Gastroesophageal sphincter (tissue), 4 donors: Measurements from ENCODE around the gene TP63. TPM values are rescaled to one million over a fixed set of nuclear protein-coding genes. Genes with fewer than 3 reads are reported as not detected.

ENCODE experiments used
- ATAC-seq: fragments of 150-250 bp; one replicate; pipeline ENCODE4 v1.9.1; 2016; ENCODE audit warnings: mild to moderate bottlenecking, moderate library complexity
- H3K27ac ChIP-seq, 4 donors: fragments of 200-600 bp; sonication (generic) in 3 of 4; 1 replicate in 3 of 4; 2 replicates in 1 of 4; pipeline ENCODE4 v1.5.1; 2016 to 2019
- H3K27me3 ChIP-seq: fragments of 200-600 bp; sonication (generic); one replicate; pipeline ENCODE4 v1.5.1; 2019
- H3K36me3 ChIP-seq, 2 donors: fragments of 200-600 bp; sonication (generic); one replicate each; pipeline ENCODE4 v1.5.1; 2019; ENCODE audit warnings: control low read depth in 1 of 2
- H3K4me1 ChIP-seq, 3 donors: fragments of 200-600 bp; sonication (generic); 1 replicate in 2 of 3; 2 replicates in 1 of 3; pipeline ENCODE4 v1.5.1; 2016 to 2019; ENCODE audit warnings: control low read depth in 2 of 3
- H3K4me3 ChIP-seq, 2 donors: fragments of 200-600 bp; sonication (generic); one replicate each; pipeline ENCODE4 v1.5.1; 2019; ENCODE audit warnings: mild to moderate bottlenecking in 1 of 2, moderate library complexity in 1 of 2
- H3K9me3 ChIP-seq, 3 donors: fragments of 200-600 bp; sonication (generic); one replicate each; pipeline ENCODE4 v1.5.1; 2017 to 2019; ENCODE audit warnings: control low read depth in 2 of 3
- EP300 ChIP-seq: sonication (generic); formaldehyde crosslinking; IDR thresholded peaks from one replicate; pipeline ENCODE4 v1.6.1; 2017; ENCODE audit warnings: antibody characterized with exemption, mild to moderate bottlenecking
- POLR2A ChIP-seq, 2 donors: fragments of 450-650 bp; IDR thresholded peaks; one replicate each; pipeline ENCODE4 v1.6.1; 2017; ENCODE audit warnings: antibody characterized with exemption in 2 of 2, mild to moderate bottlenecking in 2 of 2, moderate library complexity in 1 of 2
- POLR2AphosphoS5 ChIP-seq: sonication (generic); formaldehyde crosslinking; IDR thresholded peaks from one replicate; pipeline ENCODE4 v1.6.1; 2017; ENCODE audit warnings: antibody characterized with exemption
- WGBS, 2 donors: methylation state at CpG; one replicate each; pipeline ENCODE4 v1.1.5; 2018; ENCODE audit warnings: low coverage in 1 of 2; 5-methylcytosine and 5-hydroxymethylcytosine counted together
- total RNA-seq, 4 donors: library from RNA; depleted of rRNA; stranded (reverse); fragments of >200 nt; gene quantifications; one replicate each; pipeline ENCODE4 v1.1.0, GENCODE V29; 2016
- TF ChIP-seq, protein P1 (sequence below), 4 experiments: fragments of 200-600 bp in 2 of 4; fragments of 450-650 bp in 2 of 4; sonication (generic) in 1 of 4; IDR thresholded peaks; one replicate each; pipeline ENCODE4 v1.5.1; 2017 to 2019; ENCODE audit warnings: antibody characterized with exemption in 4 of 4, mild to moderate bottlenecking in 2 of 4, moderate library complexity in 2 of 4

The TP63 gene
- total RNA-seq, 4 donors from 2014 or later: 0.13 to 7.4 (median 3.4) TPM; not detected in 1

DNA sequence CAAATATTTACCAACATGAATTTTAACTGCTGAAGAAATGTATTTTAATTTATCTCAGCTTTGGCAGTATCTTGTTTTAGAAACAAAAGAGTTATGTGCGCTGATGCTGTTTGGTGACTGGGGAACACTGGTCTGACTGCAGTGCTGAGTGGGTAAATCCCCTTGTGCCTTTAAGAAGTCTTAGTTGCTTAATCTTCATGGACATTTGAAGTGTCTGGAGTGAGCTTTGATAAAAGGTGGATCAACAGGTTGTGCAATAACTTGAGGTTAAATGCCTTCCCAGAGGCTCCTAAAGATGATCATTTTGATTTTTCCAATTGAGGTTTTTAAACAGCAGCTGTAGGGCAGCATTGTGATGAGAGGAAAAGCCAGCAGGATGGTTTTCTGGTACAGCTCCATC is 68.7 kb downstream of the TP63 start:
- WGBS, 2 donors: 100% methylated on average over 1 of the region's 1 CpG
- Histone ChIP-seq H3K4me1 (no peaks in the 10 kb centered on the region), H3K36me3 (no peaks in the 10 kb centered on the region), H3K4me3 (no peak overlapping the region), H3K27me3 (no peaks in the 10 kb centered on the region), H3K27ac (no peak overlapping the region), H3K9me3 (no peaks in the 10 kb centered on the region)
- TF ChIP-seq EP300: no peak
- TF ChIP-seq, protein P1, sequence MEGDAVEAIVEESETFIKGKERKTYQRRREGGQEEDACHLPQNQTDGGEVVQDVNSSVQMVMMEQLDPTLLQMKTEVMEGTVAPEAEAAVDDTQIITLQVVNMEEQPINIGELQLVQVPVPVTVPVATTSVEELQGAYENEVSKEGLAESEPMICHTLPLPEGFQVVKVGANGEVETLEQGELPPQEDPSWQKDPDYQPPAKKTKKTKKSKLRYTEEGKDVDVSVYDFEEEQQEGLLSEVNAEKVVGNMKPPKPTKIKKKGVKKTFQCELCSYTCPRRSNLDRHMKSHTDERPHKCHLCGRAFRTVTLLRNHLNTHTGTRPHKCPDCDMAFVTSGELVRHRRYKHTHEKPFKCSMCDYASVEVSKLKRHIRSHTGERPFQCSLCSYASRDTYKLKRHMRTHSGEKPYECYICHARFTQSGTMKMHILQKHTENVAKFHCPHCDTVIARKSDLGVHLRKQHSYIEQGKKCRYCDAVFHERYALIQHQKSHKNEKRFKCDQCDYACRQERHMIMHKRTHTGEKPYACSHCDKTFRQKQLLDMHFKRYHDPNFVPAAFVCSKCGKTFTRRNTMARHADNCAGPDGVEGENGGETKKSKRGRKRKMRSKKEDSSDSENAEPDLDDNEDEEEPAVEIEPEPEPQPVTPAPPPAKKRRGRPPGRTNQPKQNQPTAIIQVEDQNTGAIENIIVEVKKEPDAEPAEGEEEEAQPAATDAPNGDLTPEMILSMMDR (IDR thresholded peaks at IDR 0.05): no peak
- no peak for TF ChIP-seq POLR2AphosphoS5
- no peak for TF ChIP-seq POLR2A (IDR thresholded peaks at IDR 0.05)
- no peak for ATAC-seq

DNA sequence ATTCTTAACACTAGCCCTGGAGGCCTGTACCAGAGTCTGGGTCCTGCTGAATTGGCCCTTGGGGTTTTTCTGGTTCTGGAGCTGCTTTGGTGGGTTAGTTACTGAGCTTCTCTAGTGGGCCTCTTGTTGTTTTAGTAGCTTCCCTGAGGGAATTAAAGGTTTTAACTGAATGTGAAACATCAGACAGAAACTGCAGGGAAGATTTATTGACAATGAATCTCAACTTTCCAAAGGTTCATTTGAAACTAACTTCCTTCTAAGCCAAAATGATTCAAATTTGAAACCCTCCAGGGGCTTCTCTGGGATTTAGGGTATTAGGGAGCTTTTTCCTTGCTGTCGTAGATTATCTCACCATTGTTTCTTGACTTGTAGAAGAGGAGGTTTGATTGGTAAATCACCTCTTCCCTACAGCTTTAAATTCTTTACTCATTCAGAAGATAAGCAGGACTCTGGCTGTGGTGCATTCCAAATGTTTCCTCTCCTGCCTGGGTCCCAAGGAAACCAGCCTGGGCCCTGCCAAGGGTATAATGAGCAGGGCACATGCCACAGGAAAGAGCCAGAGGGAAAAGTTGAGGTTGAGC is 71.0 kb downstream of the TP63 start:
- no peaks in the 10 kb centered on the region for H3K9me3 ChIP-seq
- no peak overlapping the region for H3K27ac ChIP-seq
- H3K36me3 ChIP-seq: no peaks in the 10 kb centered on the region
- H3K4me3 ChIP-seq: no peak overlapping the region
- no peaks in the 10 kb centered on the region for H3K4me1 ChIP-seq
- no peak for TF ChIP-seq POLR2AphosphoS5
- no peak for TF ChIP-seq POLR2A (IDR thresholded peaks at IDR 0.05)
- TF ChIP-seq, protein P1 (IDR thresholded peaks at IDR 0.05): no peak
- no peak for TF ChIP-seq EP300
- no peak for ATAC-seq
- H3K27me3 ChIP-seq: no peaks in the 10 kb centered on the region
- WGBS, 2 donors: 71 to 78% methylated on average over 1 of the region's 1 CpG

DNA sequence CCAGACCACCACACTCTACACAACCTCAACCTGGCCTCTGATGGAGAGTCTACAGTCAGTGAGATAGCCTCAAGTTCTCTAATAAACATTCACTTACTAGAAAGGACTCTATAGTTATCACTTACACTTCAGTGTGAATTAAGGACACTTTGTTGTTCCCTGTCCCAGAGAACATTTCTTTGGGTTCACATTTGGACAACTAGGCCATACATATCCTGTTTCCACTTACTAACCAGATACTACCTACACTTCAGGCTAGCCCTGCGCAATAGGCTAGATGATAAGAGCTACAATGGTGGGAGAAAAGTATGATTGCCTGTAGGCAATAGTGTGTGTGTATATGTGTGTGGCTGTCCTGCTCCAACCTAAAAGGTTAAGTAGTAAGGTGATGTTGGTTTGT is 72.7 kb downstream of the TP63 start:
- Histone ChIP-seq H3K27ac (no peak overlapping the region), H3K4me3 (no peak overlapping the region), H3K9me3 (no peaks in the 10 kb centered on the region), H3K36me3 (no peaks in the 10 kb centered on the region), H3K27me3 (no peaks in the 10 kb centered on the region), H3K4me1 (no peaks in the 10 kb centered on the region)
- no peak for TF ChIP-seq POLR2A (IDR thresholded peaks at IDR 0.05)
- no peak for TF ChIP-seq EP300
- TF ChIP-seq, protein P1 (IDR thresholded peaks at IDR 0.05): no peak
- no peak for TF ChIP-seq POLR2AphosphoS5
- ATAC-seq: no peak
- 88 to 100% methylated on average over 1 of the region's 1 CpG for WGBS, 2 donors

DNA sequence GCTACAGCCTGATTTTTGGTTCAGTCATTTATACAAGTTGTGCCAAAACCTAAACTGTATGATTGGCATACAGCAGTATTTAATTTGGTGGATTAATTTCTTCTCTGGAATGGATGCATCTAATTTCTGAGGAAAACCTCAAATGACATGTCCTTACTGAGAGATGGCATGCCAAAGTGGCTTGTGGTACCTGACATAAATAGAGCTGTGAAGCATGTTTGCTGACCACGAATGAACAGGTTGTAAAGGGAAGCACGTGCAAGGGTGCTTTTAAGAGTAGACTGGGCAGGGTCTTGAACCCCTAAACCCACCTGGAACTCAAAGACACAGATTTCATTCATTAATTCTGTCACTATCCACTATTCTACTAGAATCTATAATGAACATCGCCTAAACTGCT is 77.2 kb downstream of the TP63 start:
- Histone ChIP-seq H3K36me3 (no peaks in the 10 kb centered on the region), H3K4me1 (peaks cover 0 to 9% (median 0%) of the 10 kb centered on the region in 3 donors), H3K27me3 (no peaks in the 10 kb centered on the region), H3K4me3 (no peak overlapping the region), H3K27ac (no peak overlapping the region), H3K9me3 (no peaks in the 10 kb centered on the region)
- no peak for TF ChIP-seq EP300
- TF ChIP-seq POLR2A (IDR thresholded peaks at IDR 0.05): no peak
- no peak for TF ChIP-seq POLR2AphosphoS5
- TF ChIP-seq, protein P1 (IDR thresholded peaks at IDR 0.05): no peak
- WGBS, 2 donors: 93 to 100% methylated on average over 3 of the region's 3 CpGs
- no peak for ATAC-seq

DNA sequence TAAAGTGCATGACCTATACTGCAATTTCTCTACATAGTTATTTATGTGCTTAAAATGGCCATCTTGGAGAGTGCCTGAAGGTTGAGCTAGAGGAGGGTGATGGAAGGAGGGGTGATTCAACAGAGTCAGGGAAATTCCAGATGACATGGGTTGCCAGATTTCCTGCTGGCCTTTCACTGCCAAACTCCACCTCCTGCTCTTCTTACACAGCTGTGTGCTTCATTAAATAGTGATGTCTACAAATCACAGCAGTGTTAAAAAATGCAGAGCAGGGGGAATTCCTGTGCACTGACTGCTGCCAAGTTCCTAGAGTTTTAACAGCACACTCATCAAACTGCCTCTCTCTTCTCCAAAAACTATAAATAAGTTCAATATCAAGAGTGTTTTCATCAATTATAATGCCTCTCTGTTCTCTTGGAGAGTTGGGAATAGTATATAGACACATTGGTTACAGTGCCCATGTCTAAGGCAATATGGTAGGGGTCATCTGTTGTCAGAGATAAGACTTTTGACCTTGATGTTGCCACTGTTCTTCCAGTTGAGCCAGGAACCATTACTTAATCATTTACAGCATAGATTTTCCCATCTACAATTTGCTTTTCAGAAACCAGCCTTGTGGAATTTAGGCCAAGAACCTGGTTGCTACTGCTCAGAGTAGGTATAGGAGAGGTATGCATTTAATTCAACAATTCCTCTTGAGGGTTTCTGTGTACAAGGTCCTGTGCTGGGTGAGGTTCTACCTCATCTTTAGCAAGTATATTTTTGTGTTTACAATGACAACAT is 79.6 kb downstream of the TP63 start:
- H3K27ac ChIP-seq: no peak overlapping the region
- no peaks in the 10 kb centered on the region for H3K9me3 ChIP-seq
- H3K4me1 ChIP-seq: peaks cover 0 to 9% (median 0%) of the 10 kb centered on the region in 3 donors
- TF ChIP-seq POLR2A (IDR thresholded peaks at IDR 0.05): no peak
- peak; percentile 14 for TF ChIP-seq POLR2AphosphoS5
- no peak for TF ChIP-seq EP300
- H3K4me3 ChIP-seq: no peak overlapping the region
- no peaks in the 10 kb centered on the region for H3K27me3 ChIP-seq
- ATAC-seq: peak; percentile 68
- H3K36me3 ChIP-seq: no peaks in the 10 kb centered on the region
